Neural progenitor cell (in vitro differentiated cells): ENCODE results near the gene ANO8. TPM values are rescaled to one million over a fixed set of nuclear protein-coding genes. Genes with fewer than 3 reads are reported as not detected.
A peak's percentile ranks its signal among the peaks of the same experiment; 100 is the strongest.

Experiments
- DNase-seq: peaks from one replicate; pipeline ENCODE4 v3.0.0-alpha.2; 2016; ENCODE audit warnings: low spot score
- H2AFZ ChIP-seq: fragments of 200-600 bp; sonication (generic); replicated peaks from 2 replicates; pipeline ENCODE4 v1.6.1; 2016; ENCODE audit warnings: antibody characterized with exemption
- H3F3A ChIP-seq: fragments of 200-600 bp; sonication (generic); 2 replicates; pipeline ENCODE4 v1.6.1; 2016; ENCODE audit warnings: antibody characterized with exemption, low read depth
- H3K27ac ChIP-seq: fragments of 200-600 bp; sonication (generic); 2 replicates; pipeline ENCODE4 v1.5.1; 2016; ENCODE audit warnings: mild to moderate bottlenecking
- H3K27me3 ChIP-seq: fragments of 200-600 bp; sonication (generic); 2 replicates; pipeline ENCODE4 v1.6.1; 2016; ENCODE audit warnings: mild to moderate bottlenecking, moderate library complexity
- H3K36me3 ChIP-seq: fragments of 200-600 bp; sonication (generic); 2 replicates; pipeline ENCODE4 v1.5.1; 2016
- H3K4me1 ChIP-seq: fragments of 200-600 bp; sonication (generic); 2 replicates; pipeline ENCODE4 v1.6.1; 2016; ENCODE audit warnings: mixed run types
- H3K4me2 ChIP-seq: fragments of 200-600 bp; sonication (generic); 2 replicates; pipeline ENCODE4 v1.6.1; 2016
- H3K4me3 ChIP-seq: fragments of 200-600 bp; sonication (generic); 2 replicates; pipeline ENCODE4 v1.5.1; 2016
- H3K79me2 ChIP-seq: fragments of 200-600 bp; sonication (generic); 2 replicates; pipeline ENCODE4 v1.6.1; 2016; ENCODE audit warnings: low read depth
- H3K9ac ChIP-seq: fragments of 200-600 bp; sonication (generic); 2 replicates; pipeline ENCODE4 v1.6.1; 2016
- H3K9me3 ChIP-seq: fragments of 200-600 bp; sonication (generic); 2 replicates; pipeline ENCODE4 v1.5.1; 2016; ENCODE audit warnings: low read depth
- H4K20me1 ChIP-seq: fragments of 200-600 bp; sonication (generic); 2 replicates; pipeline ENCODE4 v1.6.1; 2016; ENCODE audit warnings: low read depth
- H3K27ac Mint-ChIP-seq: 3 replicates; pipeline ENCODE4 v1.8.0; 2021; ENCODE audit warnings: mixed read lengths
- H3K27me3 Mint-ChIP-seq: 2 replicates; pipeline ENCODE4 v1.8.0; 2022; ENCODE audit warnings: low read depth, mild to moderate bottlenecking, inconsistent platforms, moderate library complexity, mixed read lengths; ENCODE audit not compliant: insufficient read depth
- H3K36me3 Mint-ChIP-seq: 3 replicates; pipeline ENCODE4 v1.8.0; 2021; ENCODE audit warnings: mixed read lengths
- H3K4me1 Mint-ChIP-seq: 3 replicates; pipeline ENCODE4 v1.8.0; 2021; ENCODE audit warnings: mixed read lengths
- H3K4me3 Mint-ChIP-seq: 3 replicates; pipeline ENCODE4 v1.8.0; 2021; ENCODE audit warnings: mild to moderate bottlenecking, moderate library complexity, mixed read lengths
- H3K9me3 Mint-ChIP-seq: 3 replicates; pipeline ENCODE4 v1.8.0; 2020; ENCODE audit warnings: mixed read lengths
- EZH2 ChIP-seq: fragments of 200-600 bp; sonication (generic); IDR thresholded peaks from 2 replicates; pipeline ENCODE4 v1.6.1; 2017; ENCODE audit warnings: antibody characterized with exemption, mild to moderate bottlenecking, moderate library complexity
- EZH2phosphoT487 ChIP-seq: fragments of 200-600 bp; sonication (generic); IDR thresholded peaks from 2 replicates; pipeline ENCODE4 v1.6.1; 2017; ENCODE audit warnings: antibody characterized with exemption
- total RNA-seq: library from RNA; depleted of rRNA; stranded (reverse); fragments of >200 nt; gene quantifications from 2 replicates; pipeline ENCODE4 v1.2.3, GENCODE V29; 2015; ENCODE audit warnings: low replicate concordance
- TF ChIP-seq, protein P1 (sequence below): fragments of 200-600 bp; sonication (generic); IDR thresholded peaks from 2 replicates; pipeline ENCODE4 v1.5.1; 2017; ENCODE audit warnings: antibody characterized with exemption, mild to moderate bottlenecking

Gene ANO8
- total RNA-seq, 1 donor from 2014 or later: 11.4 TPM

- Histone ChIP-seq H3F3A (peaks cover 71% of the 10 kb centered on the region), H3K4me3 (no peak overlapping the region), H3K4me1 (peaks cover 18% of the 10 kb centered on the region), H3K27ac (no peak overlapping the region), H3K36me3 (no peaks in the 10 kb centered on the region), H3K79me2 (peaks cover 5% of the 10 kb centered on the region), H3K9ac (no peak overlapping the region), H3K27me3 (peaks cover 17% of the 10 kb centered on the region), H3K9me3 (no peaks in the 10 kb centered on the region), H3K4me2 (no peak overlapping the region), H4K20me1 (peaks cover 8% of the 10 kb centered on the region), H2AFZ (no peak overlapping the region)
- no peak for DNase-seq
- no peak overlapping the region for H3K27ac Mint-ChIP-seq
- H3K4me1 Mint-ChIP-seq: peaks cover 22% of the 10 kb centered on the region
- peaks cover 16% of the 10 kb centered on the region for H3K36me3 Mint-ChIP-seq
- peak overlapping the region; percentile 60 for H3K4me3 Mint-ChIP-seq
- H3K27me3 Mint-ChIP-seq: peaks cover 9% of the 10 kb centered on the region
- H3K9me3 Mint-ChIP-seq: no peaks in the 10 kb centered on the region
- TF ChIP-seq, protein P1, sequence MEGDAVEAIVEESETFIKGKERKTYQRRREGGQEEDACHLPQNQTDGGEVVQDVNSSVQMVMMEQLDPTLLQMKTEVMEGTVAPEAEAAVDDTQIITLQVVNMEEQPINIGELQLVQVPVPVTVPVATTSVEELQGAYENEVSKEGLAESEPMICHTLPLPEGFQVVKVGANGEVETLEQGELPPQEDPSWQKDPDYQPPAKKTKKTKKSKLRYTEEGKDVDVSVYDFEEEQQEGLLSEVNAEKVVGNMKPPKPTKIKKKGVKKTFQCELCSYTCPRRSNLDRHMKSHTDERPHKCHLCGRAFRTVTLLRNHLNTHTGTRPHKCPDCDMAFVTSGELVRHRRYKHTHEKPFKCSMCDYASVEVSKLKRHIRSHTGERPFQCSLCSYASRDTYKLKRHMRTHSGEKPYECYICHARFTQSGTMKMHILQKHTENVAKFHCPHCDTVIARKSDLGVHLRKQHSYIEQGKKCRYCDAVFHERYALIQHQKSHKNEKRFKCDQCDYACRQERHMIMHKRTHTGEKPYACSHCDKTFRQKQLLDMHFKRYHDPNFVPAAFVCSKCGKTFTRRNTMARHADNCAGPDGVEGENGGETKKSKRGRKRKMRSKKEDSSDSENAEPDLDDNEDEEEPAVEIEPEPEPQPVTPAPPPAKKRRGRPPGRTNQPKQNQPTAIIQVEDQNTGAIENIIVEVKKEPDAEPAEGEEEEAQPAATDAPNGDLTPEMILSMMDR: no peak
- TF ChIP-seq EZH2 (no peak), EZH2phosphoT487 (no peak)
Measured at GRCh38 chr19:17330262-17331044, 4.2 kb downstream of the ANO8 start.

DNA sequence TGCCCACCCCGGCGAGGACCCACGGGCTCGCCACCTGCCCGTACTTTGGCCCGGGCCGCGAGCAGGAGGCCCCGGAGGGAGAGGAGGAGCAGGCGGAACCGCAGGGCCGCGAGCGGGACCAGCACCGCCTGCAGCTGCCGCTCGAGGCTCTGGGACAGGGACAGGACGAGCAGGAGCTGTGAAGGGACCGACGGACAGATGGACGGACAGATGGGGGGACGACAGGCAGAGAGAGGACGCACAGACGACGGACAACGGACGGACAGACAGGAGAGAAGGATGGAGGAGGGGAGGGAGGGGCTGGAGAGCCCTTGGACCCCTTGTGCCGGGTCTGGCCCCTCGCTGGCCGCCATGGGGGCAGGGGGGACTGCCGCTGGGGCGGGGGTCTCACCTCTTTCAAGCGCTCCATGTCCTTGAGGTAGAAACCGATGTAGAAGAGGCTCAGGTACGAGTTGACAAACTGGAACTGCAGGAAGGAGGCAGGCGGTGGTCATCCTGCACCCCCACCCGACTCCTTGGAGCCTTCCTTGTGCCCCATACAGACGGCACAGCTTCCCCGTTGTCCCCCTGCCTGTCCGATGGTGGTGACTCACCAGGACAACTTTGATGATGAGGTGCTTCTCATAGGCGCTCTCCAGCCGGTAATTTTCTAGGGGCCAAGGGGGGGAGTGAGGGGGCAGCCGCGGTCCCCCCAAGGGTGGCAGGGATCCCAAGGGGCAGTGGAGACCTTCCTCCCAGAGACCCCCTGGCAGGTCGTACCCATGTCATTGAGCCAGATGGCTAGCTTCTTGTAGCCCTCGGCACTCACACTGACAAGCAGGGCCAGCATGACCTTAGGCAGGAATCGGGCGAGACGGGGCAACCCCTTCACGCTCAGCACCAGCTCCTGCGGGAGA, 5.0 kb downstream of the ANO8 start:
- peaks cover 15% of the 10 kb centered on the region for H3K4me1 Mint-ChIP-seq
- no peak for DNase-seq
- H3K27ac ChIP-seq: no peak overlapping the region
- H3K4me1 ChIP-seq: peaks cover 18% of the 10 kb centered on the region
- H3K4me3 ChIP-seq: no peak overlapping the region
- no peak for TF ChIP-seq EZH2phosphoT487
- TF ChIP-seq EZH2: no peak
- TF ChIP-seq, protein P1: no peak
- peaks cover 16% of the 10 kb centered on the region for H3K36me3 Mint-ChIP-seq
- no peaks in the 10 kb centered on the region for H3K36me3 ChIP-seq
- H3K27ac Mint-ChIP-seq: no peak overlapping the region
- H3K9me3 ChIP-seq: no peaks in the 10 kb centered on the region
- H3K27me3 Mint-ChIP-seq: peaks cover 9% of the 10 kb centered on the region
- peak overlapping the region; percentile 78 for H3K4me2 ChIP-seq
- H3K4me3 Mint-ChIP-seq: peak overlapping the region; percentile 38
- no peaks in the 10 kb centered on the region for H3K9me3 Mint-ChIP-seq
- H4K20me1 ChIP-seq: peaks cover 8% of the 10 kb centered on the region
- peaks cover 5% of the 10 kb centered on the region for H3K79me2 ChIP-seq
- H3K27me3 ChIP-seq: peaks cover 17% of the 10 kb centered on the region
- H3K9ac ChIP-seq: no peak overlapping the region
- H3F3A ChIP-seq: peaks cover 66% of the 10 kb centered on the region
- H2AFZ ChIP-seq: no peak overlapping the region

GRCh38 chr19:17328517-17329365, 5.9 kb downstream of the ANO8 start:
- Mint-ChIP-seq H3K36me3 (peaks cover 14% of the 10 kb centered on the region), H3K27me3 (peaks cover 7% of the 10 kb centered on the region), H3K4me1 (peaks cover 12% of the 10 kb centered on the region), H3K27ac (no peak overlapping the region), H3K4me3 (no peak overlapping the region), H3K9me3 (no peaks in the 10 kb centered on the region)
- TF ChIP-seq EZH2: no peak
- TF ChIP-seq, protein P1: no peak
- TF ChIP-seq EZH2phosphoT487: no peak
- Histone ChIP-seq H3F3A (peaks cover 59% of the 10 kb centered on the region), H3K27ac (no peak overlapping the region), H3K9me3 (no peaks in the 10 kb centered on the region), H3K4me3 (peak overlapping the region; percentile 51), H3K27me3 (peaks cover 17% of the 10 kb centered on the region), H3K4me2 (peak overlapping the region; percentile 78), H3K79me2 (peaks cover 2% of the 10 kb centered on the region), H3K36me3 (no peaks in the 10 kb centered on the region), H4K20me1 (peaks cover 11% of the 10 kb centered on the region), H2AFZ (no peak overlapping the region), H3K9ac (no peak overlapping the region), H3K4me1 (peaks cover 18% of the 10 kb centered on the region)
- DNase-seq: peak; percentile 60
